Measurements from ENCODE around the gene IQGAP3. TPM values are rescaled to one million over a fixed set of nuclear protein-coding genes. Genes with fewer than 3 reads are reported as not detected.
A peak's percentile ranks its signal among the peaks of the same experiment; 100 is the strongest.

The IQGAP3 gene
- total and polyA plus RNA-seq, 2 experiments from 2014 or later, result 11.9 to 31.8 TPM

DNA sequence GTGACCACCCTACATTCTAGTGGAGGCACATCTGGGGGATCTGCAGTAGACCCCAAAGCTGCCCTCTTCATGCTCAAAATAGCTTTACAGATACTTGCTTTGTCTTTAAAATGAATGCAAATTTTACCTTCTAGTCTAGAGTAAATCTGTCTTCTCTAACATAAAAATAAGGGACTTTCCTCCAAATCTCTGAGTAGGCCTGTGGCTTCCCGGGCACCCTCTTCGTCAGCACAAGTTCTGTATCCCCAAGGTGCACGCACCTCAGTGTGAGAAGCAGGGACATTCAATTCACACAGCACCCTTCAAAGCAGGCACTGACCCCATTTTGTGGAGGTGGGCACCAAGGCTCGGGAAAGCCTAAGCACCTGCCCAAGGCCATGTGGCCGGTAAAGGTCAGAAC lies 90.8 kb downstream of the IQGAP3 start:
- Histone ChIP-seq H3K79me2 (replicated peaks; ENCODE audit: insufficient read depth) (peaks cover 10% of the 10 kb centered on the region; the same call in 1 of the 2 replicates), H3K36me3 (ENCODE audit: insufficient read depth) (0 out of 2 replicates have a peak, but pooled peaks cover 5% of the 10 kb centered on the region), H3K4me3 (no peak overlapping the region), H4K20me1 (replicated peaks; ENCODE audit: insufficient read depth) (no peaks in the 10 kb centered on the region; the same call in none of the 2 replicates), H3K27ac (ENCODE audit: low read depth) (no peak overlapping the region), H3K4me2 (peak overlapping the region; percentile 68), H3K4me1 (ENCODE audit: insufficient read depth) (peaks cover 19% of the 10 kb centered on the region), H3F3A (replicated peaks; ENCODE audit: low read depth) (peaks cover 17% of the 10 kb centered on the region; the same call in 1 of the 2 replicates), H3K27me3 (ENCODE audit: insufficient read depth) (no peaks in the 10 kb centered on the region), H3K9me2 (ENCODE audit: insufficient read depth) (no peaks in the 10 kb centered on the region), H2AFZ (no peak overlapping the region)
- TF ChIP-seq EZH2 (IDR thresholded peaks at IDR 0.05; ENCODE audit: low read depth, unreplicated experiment), result no peak
- TF ChIP-seq EZH2phosphoT487 (IDR thresholded peaks at IDR 0.05; ENCODE audit: unreplicated experiment), result no peak
- TF ChIP-seq JUNB (IDR thresholded peaks at IDR 0.05; ENCODE audit: unreplicated experiment), result no peak
- no peak for TF ChIP-seq STAT1 (IDR thresholded peaks at IDR 0.05; ENCODE audit: unreplicated experiment)
- TF ChIP-seq, protein P1, sequence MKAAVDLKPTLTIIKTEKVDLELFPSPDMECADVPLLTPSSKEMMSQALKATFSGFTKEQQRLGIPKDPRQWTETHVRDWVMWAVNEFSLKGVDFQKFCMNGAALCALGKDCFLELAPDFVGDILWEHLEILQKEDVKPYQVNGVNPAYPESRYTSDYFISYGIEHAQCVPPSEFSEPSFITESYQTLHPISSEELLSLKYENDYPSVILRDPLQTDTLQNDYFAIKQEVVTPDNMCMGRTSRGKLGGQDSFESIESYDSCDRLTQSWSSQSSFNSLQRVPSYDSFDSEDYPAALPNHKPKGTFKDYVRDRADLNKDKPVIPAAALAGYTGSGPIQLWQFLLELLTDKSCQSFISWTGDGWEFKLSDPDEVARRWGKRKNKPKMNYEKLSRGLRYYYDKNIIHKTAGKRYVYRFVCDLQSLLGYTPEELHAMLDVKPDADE (IDR thresholded peaks at IDR 0.05), result no peak
- H3K36me3 Mint-ChIP-seq (ENCODE audit: low read depth), result peaks cover 46% of the 10 kb centered on the region
- 0 out of 2 replicates have a peak overlapping the region, but pooled peaks have one; percentile 4 for H3K27ac Mint-ChIP-seq
- ATAC-seq (no peak), DNase-seq (ENCODE audit: low spot score) (no peak)
- H3K9me3 Mint-ChIP-seq, result no peaks in the 10 kb centered on the region
- no peak overlapping the region; the same call in 2 of the 3 replicates for H3K4me3 Mint-ChIP-seq
- H3K27me3 Mint-ChIP-seq (ENCODE audit: insufficient read depth, low read depth, poor library complexity), result peaks cover 22% of the 10 kb centered on the region
- H3K4me1 Mint-ChIP-seq, result peaks cover 36% of the 10 kb centered on the region

DNA sequence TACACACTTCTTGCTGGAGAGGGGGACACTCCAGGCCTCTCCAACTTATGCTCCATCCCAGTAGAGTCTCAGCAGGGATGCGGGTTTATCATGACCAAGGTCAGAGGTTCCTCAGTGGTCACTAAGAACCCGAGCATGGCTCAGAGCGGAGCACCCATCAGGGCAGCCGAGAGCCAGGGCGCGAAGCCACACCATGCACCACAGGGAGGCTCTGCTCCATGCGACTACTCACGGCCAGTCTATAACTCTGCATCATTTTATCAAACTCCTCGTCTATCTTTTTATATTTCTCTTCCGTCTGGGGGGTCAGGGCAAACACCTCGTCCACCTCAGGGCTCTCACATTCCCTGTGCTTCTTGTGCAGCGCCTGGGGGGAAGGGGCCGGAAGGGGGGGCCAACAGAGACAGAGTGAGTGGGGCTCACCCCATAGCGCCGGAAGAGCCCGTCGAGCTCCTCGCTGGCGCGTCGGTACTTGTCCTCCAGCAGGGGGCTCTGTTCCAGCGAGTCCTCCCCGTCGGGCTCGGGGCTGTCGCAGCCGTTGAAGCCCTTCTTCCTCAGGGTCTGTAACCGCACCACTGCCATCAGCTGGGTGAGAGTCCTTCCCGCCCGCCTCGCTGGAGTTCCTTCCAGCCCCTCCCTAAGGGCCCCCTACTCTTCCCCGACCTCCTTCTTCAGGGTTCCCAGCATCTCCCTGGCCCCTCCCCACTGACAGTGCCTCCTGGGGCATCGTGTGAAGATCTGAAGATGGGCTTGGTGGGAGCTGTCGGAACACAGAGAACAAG lies 91.8 kb downstream of the IQGAP3 start:
- TF ChIP-seq, protein P2, sequence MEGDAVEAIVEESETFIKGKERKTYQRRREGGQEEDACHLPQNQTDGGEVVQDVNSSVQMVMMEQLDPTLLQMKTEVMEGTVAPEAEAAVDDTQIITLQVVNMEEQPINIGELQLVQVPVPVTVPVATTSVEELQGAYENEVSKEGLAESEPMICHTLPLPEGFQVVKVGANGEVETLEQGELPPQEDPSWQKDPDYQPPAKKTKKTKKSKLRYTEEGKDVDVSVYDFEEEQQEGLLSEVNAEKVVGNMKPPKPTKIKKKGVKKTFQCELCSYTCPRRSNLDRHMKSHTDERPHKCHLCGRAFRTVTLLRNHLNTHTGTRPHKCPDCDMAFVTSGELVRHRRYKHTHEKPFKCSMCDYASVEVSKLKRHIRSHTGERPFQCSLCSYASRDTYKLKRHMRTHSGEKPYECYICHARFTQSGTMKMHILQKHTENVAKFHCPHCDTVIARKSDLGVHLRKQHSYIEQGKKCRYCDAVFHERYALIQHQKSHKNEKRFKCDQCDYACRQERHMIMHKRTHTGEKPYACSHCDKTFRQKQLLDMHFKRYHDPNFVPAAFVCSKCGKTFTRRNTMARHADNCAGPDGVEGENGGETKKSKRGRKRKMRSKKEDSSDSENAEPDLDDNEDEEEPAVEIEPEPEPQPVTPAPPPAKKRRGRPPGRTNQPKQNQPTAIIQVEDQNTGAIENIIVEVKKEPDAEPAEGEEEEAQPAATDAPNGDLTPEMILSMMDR (conservative IDR thresholded peaks at IDR 0.05; ENCODE audit: low read depth in 2 of 2), result peak; percentile 70 to 88
- TF ChIP-seq, protein P3, sequence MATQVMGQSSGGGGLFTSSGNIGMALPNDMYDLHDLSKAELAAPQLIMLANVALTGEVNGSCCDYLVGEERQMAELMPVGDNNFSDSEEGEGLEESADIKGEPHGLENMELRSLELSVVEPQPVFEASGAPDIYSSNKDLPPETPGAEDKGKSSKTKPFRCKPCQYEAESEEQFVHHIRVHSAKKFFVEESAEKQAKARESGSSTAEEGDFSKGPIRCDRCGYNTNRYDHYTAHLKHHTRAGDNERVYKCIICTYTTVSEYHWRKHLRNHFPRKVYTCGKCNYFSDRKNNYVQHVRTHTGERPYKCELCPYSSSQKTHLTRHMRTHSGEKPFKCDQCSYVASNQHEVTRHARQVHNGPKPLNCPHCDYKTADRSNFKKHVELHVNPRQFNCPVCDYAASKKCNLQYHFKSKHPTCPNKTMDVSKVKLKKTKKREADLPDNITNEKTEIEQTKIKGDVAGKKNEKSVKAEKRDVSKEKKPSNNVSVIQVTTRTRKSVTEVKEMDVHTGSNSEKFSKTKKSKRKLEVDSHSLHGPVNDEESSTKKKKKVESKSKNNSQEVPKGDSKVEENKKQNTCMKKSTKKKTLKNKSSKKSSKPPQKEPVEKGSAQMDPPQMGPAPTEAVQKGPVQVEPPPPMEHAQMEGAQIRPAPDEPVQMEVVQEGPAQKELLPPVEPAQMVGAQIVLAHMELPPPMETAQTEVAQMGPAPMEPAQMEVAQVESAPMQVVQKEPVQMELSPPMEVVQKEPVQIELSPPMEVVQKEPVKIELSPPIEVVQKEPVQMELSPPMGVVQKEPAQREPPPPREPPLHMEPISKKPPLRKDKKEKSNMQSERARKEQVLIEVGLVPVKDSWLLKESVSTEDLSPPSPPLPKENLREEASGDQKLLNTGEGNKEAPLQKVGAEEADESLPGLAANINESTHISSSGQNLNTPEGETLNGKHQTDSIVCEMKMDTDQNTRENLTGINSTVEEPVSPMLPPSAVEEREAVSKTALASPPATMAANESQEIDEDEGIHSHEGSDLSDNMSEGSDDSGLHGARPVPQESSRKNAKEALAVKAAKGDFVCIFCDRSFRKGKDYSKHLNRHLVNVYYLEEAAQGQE (IDR thresholded peaks at IDR 0.05; ENCODE audit: unreplicated experiment), result no peak
- TF ChIP-seq CREB1 (CRISPR knock-in tag; IDR thresholded peaks at IDR 0.05; ENCODE audit: low read depth), result 0 out of 2 replicates have a peak, but pooled peaks have one; percentile 15
- DNase-seq (ENCODE audit: low spot score) (peak; percentile 95), ATAC-seq (peak; percentile 92)
- Histone ChIP-seq H3K36me3 (ENCODE audit: insufficient read depth) (0 out of 2 replicates have a peak, but pooled peaks cover 5% of the 10 kb centered on the region), H4K20me1 (replicated peaks; ENCODE audit: insufficient read depth) (no peaks in the 10 kb centered on the region; the same call in 1 of the 2 replicates), H3K4me3 (0 out of 2 replicates have a peak overlapping the region, but pooled peaks have one; percentile 34), H3K27ac (ENCODE audit: low read depth) (no peak overlapping the region), H3K79me2 (replicated peaks; ENCODE audit: insufficient read depth) (peaks cover 7% of the 10 kb centered on the region; the same call in 1 of the 2 replicates), H2AFZ (no peak overlapping the region), H3K27me3 (ENCODE audit: insufficient read depth) (no peaks in the 10 kb centered on the region), H3K9me2 (ENCODE audit: insufficient read depth) (no peaks in the 10 kb centered on the region), H3F3A (replicated peaks; ENCODE audit: low read depth) (peaks cover 17% of the 10 kb centered on the region; the same call in 1 of the 2 replicates), H3K4me2 (peak overlapping the region; percentile 68; the same call in 1 of the 2 replicates), H3K4me1 (ENCODE audit: insufficient read depth) (peaks cover 19% of the 10 kb centered on the region)
- Mint-ChIP-seq H3K4me1 (peaks cover 37% of the 10 kb centered on the region), H3K4me3 (peak overlapping the region; percentile 13; the same call in 1 of the 3 replicates), H3K27me3 (ENCODE audit: insufficient read depth, low read depth, poor library complexity) (peaks cover 23% of the 10 kb centered on the region), H3K27ac (peak overlapping the region; percentile 44; the same call in 1 of the 2 replicates), H3K9me3 (no peaks in the 10 kb centered on the region), H3K36me3 (ENCODE audit: low read depth) (peaks cover 52% of the 10 kb centered on the region)

Measured in GM23338 (cell line).